Erythroblast (primary cell): Measurements from ENCODE around the gene ANKRD13D.

Experiments
- DNase-seq, 2 experiments: peaks; one replicate each; lab custom pipeline; 2025; lab: John Stamatoyannopoulos, UW
- GATA1 ChIP-seq: IDR thresholded peaks from 2 replicates; pipeline ENCODE4 v1.6.1; 2011; ENCODE audit warnings: low read depth, mild to moderate bottlenecking, control low read depth, low read length, moderate library complexity
- POLR2A ChIP-seq: IDR thresholded peaks from 2 replicates; pipeline ENCODE4 v1.6.1; 2011; ENCODE audit warnings: mild to moderate bottlenecking, low read length

Gene ANKRD13D

GRCh38 chr11:67345247-67345919, 56.3 kb downstream of the ANKRD13D start:
- TF ChIP-seq GATA1, result no peak
- no peak for DNase-seq

GRCh38 chr11:67345920-67346819, 57.1 kb downstream of the ANKRD13D start:
- peak; percentile 27 to 28 for DNase-seq
- TF ChIP-seq POLR2A (no peak), GATA1 (no peak)

GRCh38 chr11:67347964-67348749, 59.1 kb downstream of the ANKRD13D start:
- peak; percentile 40 to 87 for DNase-seq
- TF ChIP-seq POLR2A, result no peak
- no peak for TF ChIP-seq GATA1

- DNase-seq, result no peak
- no peak for TF ChIP-seq GATA1
- no peak for TF ChIP-seq POLR2A
These were observed 59.9 kb downstream of the ANKRD13D start for GRCh38 chr11:67349036-67349435.

- TF ChIP-seq GATA1, result no peak
- no peak for TF ChIP-seq POLR2A
These were observed 60.4 kb downstream of the ANKRD13D start for GRCh38 chr11:67349457-67349856.

GRCh38 chr11:67349928-67350465, 60.9 kb downstream of the ANKRD13D start:
- no peak for TF ChIP-seq GATA1
- no peak for TF ChIP-seq POLR2A

More at GRCh38 chr11:67349457-67349856, 60.4 kb downstream of the ANKRD13D start:
- no peak for DNase-seq

DNA sequence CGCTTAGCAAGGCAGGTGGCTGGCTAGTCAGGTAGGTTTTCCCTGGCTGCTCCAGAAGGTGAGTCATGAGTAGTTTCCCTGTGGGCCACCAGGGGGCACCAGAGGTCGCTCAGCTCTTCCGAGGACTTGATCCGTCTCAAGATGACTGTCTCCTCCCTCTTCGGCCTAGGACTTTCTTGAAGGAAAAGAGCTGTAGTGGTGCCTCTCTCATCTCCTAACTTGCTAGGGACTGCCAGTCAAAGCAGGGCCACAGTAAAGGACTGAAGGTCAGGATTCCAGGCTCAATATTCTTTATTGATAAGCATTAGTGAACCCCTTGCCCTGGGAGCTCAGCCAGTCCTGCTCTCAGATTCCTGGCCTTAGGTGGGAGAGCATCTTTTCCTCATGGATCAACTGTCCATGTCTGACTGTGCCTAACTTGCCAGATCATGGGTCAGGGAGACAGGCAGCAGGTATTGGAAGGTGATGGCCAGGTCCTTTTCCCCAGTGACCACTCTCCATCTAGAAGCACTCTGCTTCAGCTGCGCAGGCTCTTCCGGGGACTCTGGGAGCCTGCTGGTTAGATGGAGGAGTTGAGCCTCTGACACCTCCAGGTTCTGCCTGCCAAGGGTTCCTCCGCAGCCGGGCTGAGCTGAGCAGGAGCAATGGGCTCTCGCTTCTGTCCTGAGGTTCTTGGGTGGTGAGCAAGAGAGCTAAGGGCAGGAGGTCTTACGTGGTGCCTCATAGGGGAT, 62.3 kb downstream of the ANKRD13D start:
- peak; percentile 81 to 92 for DNase-seq
- TF ChIP-seq POLR2A (no peak), GATA1 (no peak)

More at GRCh38 chr11:67349928-67350465, 60.9 kb downstream of the ANKRD13D start:
- DNase-seq, result no peak
